ENCODE data around the gene UBE2E3.

Gene UBE2E3

GRCh38 chr2:180991820-180992219, 11.4 kb downstream of the UBE2E3 start:
- Histone ChIP-seq H3K9me3 (ENCODE audit: low read length) (no peaks in the 10 kb centered on the region), H3K4me3 (ENCODE audit: low read depth, low read length, poor library complexity, severe bottlenecking) (no peak overlapping the region), H3K79me2 (ENCODE audit: insufficient read depth, low read length) (peaks cover 23% of the 10 kb centered on the region), H3K9me2 (ENCODE audit: low read depth, low read length) (no peaks in the 10 kb centered on the region), H4K20me1 (ENCODE audit: insufficient read depth, low read length) (no peaks in the 10 kb centered on the region; the same call in 1 of the 2 replicates), H2AFZ (ENCODE audit: low read length) (no peak overlapping the region), H3K36me3 (ENCODE audit: insufficient read depth, low read length) (peaks cover 20% of the 10 kb centered on the region; the same call in 1 of the 2 replicates), H3K27ac (ENCODE audit: low read depth, low read length, poor library complexity, severe bottlenecking) (no peak overlapping the region), H3K4me1 (ENCODE audit: insufficient read depth, low read length, severe bottlenecking) (no peaks in the 10 kb centered on the region), H3K9ac (ENCODE audit: low read length) (no peak overlapping the region), H3F3A (ENCODE audit: insufficient read depth, low read length) (no peaks in the 10 kb centered on the region), H3K4me2 (ENCODE audit: low read length) (no peak overlapping the region), H3K27me3 (ENCODE audit: insufficient read depth, low read length) (no peaks in the 10 kb centered on the region)
- TF ChIP-seq CTCF (IDR thresholded peaks at IDR 0.05; ENCODE audit: low read length) (no peak), EZH2 (IDR thresholded peaks at IDR 0.05; ENCODE audit: borderline replicate concordance, low read length) (no peak)

GRCh38 chr2:180992994-180993393, 12.6 kb downstream of the UBE2E3 start:
- TF ChIP-seq EZH2 (IDR thresholded peaks at IDR 0.05; ENCODE audit: borderline replicate concordance, low read length) (no peak), CTCF (IDR thresholded peaks at IDR 0.05; ENCODE audit: low read length) (no peak)
- Histone ChIP-seq H3K4me3 (ENCODE audit: low read depth, low read length, poor library complexity, severe bottlenecking) (no peak overlapping the region), H3K27ac (ENCODE audit: low read depth, low read length, poor library complexity, severe bottlenecking) (no peak overlapping the region), H3K27me3 (ENCODE audit: insufficient read depth, low read length) (no peaks in the 10 kb centered on the region), H3K9me2 (ENCODE audit: low read depth, low read length) (no peaks in the 10 kb centered on the region), H3K79me2 (ENCODE audit: insufficient read depth, low read length) (peaks cover 30% of the 10 kb centered on the region), H3F3A (ENCODE audit: insufficient read depth, low read length) (no peaks in the 10 kb centered on the region), H2AFZ (ENCODE audit: low read length) (no peak overlapping the region), H3K4me1 (ENCODE audit: insufficient read depth, low read length, severe bottlenecking) (no peaks in the 10 kb centered on the region), H3K9me3 (ENCODE audit: low read length) (no peaks in the 10 kb centered on the region), H4K20me1 (ENCODE audit: insufficient read depth, low read length) (no peaks in the 10 kb centered on the region; the same call in 1 of the 2 replicates), H3K4me2 (ENCODE audit: low read length) (no peak overlapping the region), H3K36me3 (ENCODE audit: insufficient read depth, low read length) (peaks cover 20% of the 10 kb centered on the region; the same call in 1 of the 2 replicates), H3K9ac (ENCODE audit: low read length) (no peak overlapping the region)

GRCh38 chr2:180999274-180999964, 19.0 kb downstream of the UBE2E3 start:
- H3K9ac ChIP-seq (ENCODE audit: low read length): no peak overlapping the region
- H3K27ac ChIP-seq (ENCODE audit: low read depth, low read length, poor library complexity, severe bottlenecking): no peak overlapping the region
- H3K27me3 ChIP-seq (ENCODE audit: insufficient read depth, low read length): no peaks in the 10 kb centered on the region
- no peaks in the 10 kb centered on the region for H3F3A ChIP-seq (ENCODE audit: insufficient read depth, low read length)
- no peaks in the 10 kb centered on the region for H3K4me1 ChIP-seq (ENCODE audit: insufficient read depth, low read length, severe bottlenecking)
- no peaks in the 10 kb centered on the region for H3K9me3 ChIP-seq (ENCODE audit: low read length)
- H3K4me3 ChIP-seq (ENCODE audit: low read depth, low read length, poor library complexity, severe bottlenecking): no peak overlapping the region
- TF ChIP-seq CTCF (IDR thresholded peaks at IDR 0.05; ENCODE audit: low read length) (no peak), EZH2 (IDR thresholded peaks at IDR 0.05; ENCODE audit: borderline replicate concordance, low read length) (no peak)
- no peaks in the 10 kb centered on the region for H3K9me2 ChIP-seq (ENCODE audit: low read depth, low read length)
- no peak overlapping the region for H3K4me2 ChIP-seq (ENCODE audit: low read length)
- H4K20me1 ChIP-seq (ENCODE audit: insufficient read depth, low read length): no peaks in the 10 kb centered on the region
- no peaks in the 10 kb centered on the region; the same call in 1 of the 2 replicates for H3K36me3 ChIP-seq (ENCODE audit: insufficient read depth, low read length)
- H3K79me2 ChIP-seq (ENCODE audit: insufficient read depth, low read length): peaks cover 13% of the 10 kb centered on the region
- no peak overlapping the region for H2AFZ ChIP-seq (ENCODE audit: low read length)
